Heart right ventricle (tissue), 16 donors: ENCODE results near the gene RNF11. TPM values are rescaled to one million over a fixed set of nuclear protein-coding genes. Genes with fewer than 3 reads are reported as not detected.

ENCODE experiments used
- ATAC-seq, 8 donors: fragments of 200-7000 bp; cut with Tn5 transposase; one replicate each; pipeline ENCODE4 v1.9.1; 2020; ENCODE audit warnings: mild to moderate bottlenecking in 8 of 8, moderate library complexity in 8 of 8, moderate number of reproducible peaks in 1 of 8
- DNase-seq, 2 donors: peaks; one replicate each; pipeline ENCODE4 v3.0.0-alpha.2; 2020
- H3K27ac ChIP-seq, 10 donors: fragments of 200-600 bp; sonication (generic) in 2 of 10; one replicate each; pipeline versions ENCODE4 v1.5.0 to v1.8.0; 2020 to 2022; ENCODE audit warnings: mild to moderate bottlenecking in 3 of 10
- H3K27me3 ChIP-seq, 7 donors: fragments of 200-600 bp; one replicate each; pipeline ENCODE4 v1.8.0; 2021 to 2022; ENCODE audit warnings: mild to moderate bottlenecking in 2 of 7
- H3K36me3 ChIP-seq, 9 donors: fragments of 200-600 bp; sonication (generic) in 1 of 9; one replicate each; pipeline versions ENCODE4 v1.5.0 to v1.8.0; 2020 to 2022; ENCODE audit warnings: mild to moderate bottlenecking in 2 of 9
- H3K4me1 ChIP-seq, 9 donors: fragments of 200-600 bp; sonication (generic) in 1 of 9; one replicate each; pipeline versions ENCODE4 v1.5.0 to v1.8.0; 2020 to 2022; ENCODE audit warnings: mild to moderate bottlenecking in 4 of 9
- H3K4me3 ChIP-seq, 10 donors: fragments of 200-600 bp; sonication (generic) in 2 of 10; one replicate each; pipeline versions ENCODE4 v1.5.0 to v1.8.0; 2020 to 2022; ENCODE audit warnings: mild to moderate bottlenecking in 7 of 10, moderate library complexity in 2 of 10
- H3K9me3 ChIP-seq, 11 donors: fragments of 200-600 bp in 10 of 11; sonication (generic) in 2 of 11; one replicate each; pipeline versions ENCODE4 v1.5.0 to v1.8.0; 2013 to 2022; ENCODE audit warnings: mild to moderate bottlenecking in 2 of 11, control low read depth in 1 of 11, moderate library complexity in 1 of 11
- WGBS, 2 donors: extraction: QIAGEN DNeasy Blood & Tissue Kit; methylation state at CpG; one replicate each; pipeline ENCODE4 v1.1.7; 2013; ENCODE audit warnings: inconsistent platforms in 1 of 2; 5-methylcytosine and 5-hydroxymethylcytosine counted together
- intact Hi-C, 10 donors: fragments of 100-400 bp; cut with DNase I; formaldehyde crosslinking; loops; one replicate each; pipeline versions ENCODE4 v1.11.1 to v1.14.2; 2022
- polyA plus RNA-seq, 2 donors: library from polyadenylated mRNA; stranded (reverse); fragments of 200-250 nt; gene quantifications; one replicate each; pipeline ENCODE4 v1.2.3, GENCODE V29; 2013
- total RNA-seq, 10 donors: library from RNA; stranded (reverse); fragmentation: NEBNext Ultra II Directional in 3 of 10; extraction: Animal tissue kit (Norgen Biotek cat#: 25700) in 3 of 10; gene quantifications; one replicate each; pipeline versions ENCODE4 v1.2.1 to v1.2.4, GENCODE V29; 2021 to 2023
- TF ChIP-seq, protein P1 (sequence below), 9 donors: fragments of 200-600 bp; sonication (generic) in 2 of 9; IDR thresholded peaks; one replicate each; pipeline versions ENCODE4 v1.5.0 to v1.8.0; 2021 to 2022; ENCODE audit warnings: antibody characterized with exemption in 9 of 9, mild to moderate bottlenecking in 5 of 9, moderate library complexity in 1 of 9
- donor health status: Arrhythmogenic right ventricular cardiomyopathy.
- donor health status: ischemic (EF 13 %, LVEDD 7.1; RV severe dilation, severe dysfunction).
- donor health status: healthy with polysubstance abuse.
- donor health status: DM: no; HTN: yes; CAD: no.
- donor health status: DM: no; HTN: no; CAD: no.
- donor health status: ischemic (EF 25% LVEDD 6.9; RV normal size, moderate dysfunction).
- donor health status: ischemic (EF 25% LVEDD 5.7; RV mildly dilated, moderate dysfunction).
- donor health status: healthy.
- donor health status: DM: yes; HTN: yes; CAD: no.
- donor health status: Ischemic cardiomyopathy.
- donor health status: ischemic (EF 35%, LVEDD 5.7; RV mildly dilated, moderate dysfunction).
- donor health status: nonischemic (EF 11% LVEDD 7.7; RV severe dilation, severe dysfunction).
- donor health status: DM: yes; HTN: yes; CAD: no.
- donor health status: PGD.
- donor health status: ischemic (EF 29% LVEDD 5.4; RV normal size, mild dysfunction).
- donor health status: nonischemic (EF 23%, LVEDD 6.1; RV moderate dilation, normal function).

The RNF11 gene
- total and polyA plus RNA-seq, 12 donors, result 33.5 to 157 (median 114) TPM

- intact Hi-C loops, result no loop called here
- H3K9me3 ChIP-seq, result no peaks in the 10 kb centered on the region
- TF ChIP-seq, protein P1, sequence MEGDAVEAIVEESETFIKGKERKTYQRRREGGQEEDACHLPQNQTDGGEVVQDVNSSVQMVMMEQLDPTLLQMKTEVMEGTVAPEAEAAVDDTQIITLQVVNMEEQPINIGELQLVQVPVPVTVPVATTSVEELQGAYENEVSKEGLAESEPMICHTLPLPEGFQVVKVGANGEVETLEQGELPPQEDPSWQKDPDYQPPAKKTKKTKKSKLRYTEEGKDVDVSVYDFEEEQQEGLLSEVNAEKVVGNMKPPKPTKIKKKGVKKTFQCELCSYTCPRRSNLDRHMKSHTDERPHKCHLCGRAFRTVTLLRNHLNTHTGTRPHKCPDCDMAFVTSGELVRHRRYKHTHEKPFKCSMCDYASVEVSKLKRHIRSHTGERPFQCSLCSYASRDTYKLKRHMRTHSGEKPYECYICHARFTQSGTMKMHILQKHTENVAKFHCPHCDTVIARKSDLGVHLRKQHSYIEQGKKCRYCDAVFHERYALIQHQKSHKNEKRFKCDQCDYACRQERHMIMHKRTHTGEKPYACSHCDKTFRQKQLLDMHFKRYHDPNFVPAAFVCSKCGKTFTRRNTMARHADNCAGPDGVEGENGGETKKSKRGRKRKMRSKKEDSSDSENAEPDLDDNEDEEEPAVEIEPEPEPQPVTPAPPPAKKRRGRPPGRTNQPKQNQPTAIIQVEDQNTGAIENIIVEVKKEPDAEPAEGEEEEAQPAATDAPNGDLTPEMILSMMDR (IDR thresholded peaks at IDR 0.05), result no peak
- WGBS, 2 donors, result 62 to 66% methylated on average over 8 of the region's 8 CpGs
- peak in 1 of 8 donors; percentile 13 for ATAC-seq
- peak overlapping the region in 1 of 10 donors; percentile 24 for H3K4me3 ChIP-seq
- no peak for DNase-seq
- peak overlapping the region in 1 of 10 donors; percentile 63 for H3K27ac ChIP-seq
- H3K27me3 ChIP-seq, result no peaks in the 10 kb centered on the region
- no peaks in the 10 kb centered on the region for H3K36me3 ChIP-seq
- H3K4me1 ChIP-seq, result peaks cover 0 to 12% (median 0%) of the 10 kb centered on the region in 9 donors
Observed at GRCh38 chr1:51303751-51304251, 67.7 kb downstream of the RNF11 start.

DNA sequence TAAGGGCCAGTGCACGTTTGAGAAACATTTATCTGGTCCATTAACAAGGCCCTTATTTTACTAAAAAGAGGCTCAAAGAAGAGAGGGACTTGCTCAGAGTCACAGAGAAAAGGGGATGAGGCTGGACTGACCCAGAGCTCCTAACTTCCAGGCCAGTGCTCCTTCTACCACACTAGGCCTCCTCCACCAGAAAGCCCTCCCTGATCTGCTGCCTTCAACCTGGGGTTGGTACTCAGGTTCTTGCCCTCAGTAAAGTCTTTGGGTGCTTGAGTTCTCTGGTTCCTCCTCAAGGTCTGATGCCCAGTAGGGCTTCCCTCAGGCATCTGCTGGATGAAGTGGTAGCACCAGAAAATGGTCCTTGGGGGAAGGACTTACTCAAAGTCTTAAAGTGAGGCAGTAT is 68.3 kb downstream of the RNF11 start:
- no peak overlapping the region for H3K27ac ChIP-seq
- H3K4me3 ChIP-seq, result no peak overlapping the region
- no peak for DNase-seq
- intact Hi-C loops, result no loop called here
- H3K27me3 ChIP-seq, result no peaks in the 10 kb centered on the region
- H3K4me1 ChIP-seq, result peaks cover 0 to 12% (median 0%) of the 10 kb centered on the region in 9 donors
- TF ChIP-seq, protein P1 (IDR thresholded peaks at IDR 0.05), result no peak
- WGBS, 2 donors, result 57 to 85% methylated on average over 1 of the region's 1 CpG
- no peaks in the 10 kb centered on the region for H3K9me3 ChIP-seq
- H3K36me3 ChIP-seq, result no peaks in the 10 kb centered on the region
- ATAC-seq, result no peak

GRCh38 chr1:51305371-51305823 is 69.3 kb downstream of the RNF11 start:
- intact Hi-C loops, result no loop called here
- peaks cover 0 to under 1% (median 0%) of the 10 kb centered on the region in 9 donors for H3K36me3 ChIP-seq
- H3K4me3 ChIP-seq, result no peak overlapping the region
- no peak for DNase-seq
- H3K27me3 ChIP-seq, result no peaks in the 10 kb centered on the region
- no peak for ATAC-seq
- peaks cover 0 to 12% (median 0%) of the 10 kb centered on the region in 9 donors for H3K4me1 ChIP-seq
- WGBS, 2 donors, result 73 to 77% methylated on average over 4 of the region's 4 CpGs
- H3K9me3 ChIP-seq, result no peaks in the 10 kb centered on the region
- TF ChIP-seq, protein P1 (IDR thresholded peaks at IDR 0.05), result no peak
- H3K27ac ChIP-seq, result no peak overlapping the region

DNA sequence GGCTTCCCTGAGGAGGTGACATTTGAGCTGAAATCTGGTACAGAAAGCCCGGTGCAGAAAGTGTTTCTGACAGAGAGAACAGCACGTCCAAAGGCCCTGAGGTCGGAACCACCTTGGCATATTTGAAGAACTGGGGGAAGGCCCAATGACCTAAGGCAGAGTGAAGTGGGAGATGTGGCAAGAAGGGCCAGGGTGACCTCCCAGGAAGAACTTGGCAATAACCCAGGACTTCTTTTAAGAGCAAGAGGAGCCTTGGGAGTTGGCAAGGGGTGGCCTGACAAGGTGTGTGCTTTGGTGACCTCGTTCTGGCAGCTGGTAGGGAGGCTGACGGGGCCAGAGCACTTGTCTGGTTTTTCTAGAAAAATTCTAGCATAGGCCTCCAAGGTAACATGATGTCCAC is 70.9 kb downstream of the RNF11 start:
- DNase-seq (no peak), ATAC-seq (no peak)
- intact Hi-C loops, result no loop called here
- H3K36me3 ChIP-seq, result peaks cover 0 to 14% (median 0%) of the 10 kb centered on the region in 9 donors
- H3K4me1 ChIP-seq, result peaks cover 0 to 15% (median 0%) of the 10 kb centered on the region in 9 donors
- no peaks in the 10 kb centered on the region for H3K9me3 ChIP-seq
- H3K27me3 ChIP-seq, result no peaks in the 10 kb centered on the region
- 87 to 95% methylated on average over 5 of the region's 5 CpGs for WGBS, 2 donors
- H3K27ac ChIP-seq, result no peak overlapping the region
- TF ChIP-seq, protein P1 (IDR thresholded peaks at IDR 0.05), result no peak
- H3K4me3 ChIP-seq, result no peak overlapping the region
